ENCODE data around the gene MRPS27. TPM values are rescaled to one million over a fixed set of nuclear protein-coding genes. Genes with fewer than 3 reads are reported as not detected.

The MRPS27 gene
- total RNA-seq, 4 donors from 2014 or later: 20.8 to 39.6 (median 24.7) TPM

DNA sequence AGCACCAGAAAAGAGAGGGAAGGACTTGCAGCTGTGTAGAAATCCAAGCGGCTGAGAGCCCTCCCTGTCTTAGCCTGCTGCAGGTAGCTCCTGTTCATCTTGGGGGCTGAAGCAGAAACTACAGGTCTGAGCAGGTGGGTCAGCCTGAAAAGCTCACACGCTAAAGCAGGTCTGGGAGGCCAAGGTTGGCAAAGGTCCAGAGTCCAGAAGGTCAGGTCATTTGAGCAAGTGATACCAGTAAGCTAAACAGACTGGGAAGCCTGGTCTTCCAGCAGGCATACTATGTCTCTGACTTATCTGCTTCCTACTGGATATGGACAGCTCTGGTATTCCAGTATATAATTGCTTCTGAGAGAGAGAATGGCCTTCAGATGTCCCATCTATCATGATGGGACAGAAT is 26.4 kb upstream of the MRPS27 start:
- H3K4me3 ChIP-seq: no peak overlapping the region
- no peaks in the 10 kb centered on the region for H3K36me3 ChIP-seq
- TF ChIP-seq, protein P1, sequence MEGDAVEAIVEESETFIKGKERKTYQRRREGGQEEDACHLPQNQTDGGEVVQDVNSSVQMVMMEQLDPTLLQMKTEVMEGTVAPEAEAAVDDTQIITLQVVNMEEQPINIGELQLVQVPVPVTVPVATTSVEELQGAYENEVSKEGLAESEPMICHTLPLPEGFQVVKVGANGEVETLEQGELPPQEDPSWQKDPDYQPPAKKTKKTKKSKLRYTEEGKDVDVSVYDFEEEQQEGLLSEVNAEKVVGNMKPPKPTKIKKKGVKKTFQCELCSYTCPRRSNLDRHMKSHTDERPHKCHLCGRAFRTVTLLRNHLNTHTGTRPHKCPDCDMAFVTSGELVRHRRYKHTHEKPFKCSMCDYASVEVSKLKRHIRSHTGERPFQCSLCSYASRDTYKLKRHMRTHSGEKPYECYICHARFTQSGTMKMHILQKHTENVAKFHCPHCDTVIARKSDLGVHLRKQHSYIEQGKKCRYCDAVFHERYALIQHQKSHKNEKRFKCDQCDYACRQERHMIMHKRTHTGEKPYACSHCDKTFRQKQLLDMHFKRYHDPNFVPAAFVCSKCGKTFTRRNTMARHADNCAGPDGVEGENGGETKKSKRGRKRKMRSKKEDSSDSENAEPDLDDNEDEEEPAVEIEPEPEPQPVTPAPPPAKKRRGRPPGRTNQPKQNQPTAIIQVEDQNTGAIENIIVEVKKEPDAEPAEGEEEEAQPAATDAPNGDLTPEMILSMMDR (IDR thresholded peaks at IDR 0.05): no peak
- no peak for TF ChIP-seq POLR2A (IDR thresholded peaks at IDR 0.05)

DNA sequence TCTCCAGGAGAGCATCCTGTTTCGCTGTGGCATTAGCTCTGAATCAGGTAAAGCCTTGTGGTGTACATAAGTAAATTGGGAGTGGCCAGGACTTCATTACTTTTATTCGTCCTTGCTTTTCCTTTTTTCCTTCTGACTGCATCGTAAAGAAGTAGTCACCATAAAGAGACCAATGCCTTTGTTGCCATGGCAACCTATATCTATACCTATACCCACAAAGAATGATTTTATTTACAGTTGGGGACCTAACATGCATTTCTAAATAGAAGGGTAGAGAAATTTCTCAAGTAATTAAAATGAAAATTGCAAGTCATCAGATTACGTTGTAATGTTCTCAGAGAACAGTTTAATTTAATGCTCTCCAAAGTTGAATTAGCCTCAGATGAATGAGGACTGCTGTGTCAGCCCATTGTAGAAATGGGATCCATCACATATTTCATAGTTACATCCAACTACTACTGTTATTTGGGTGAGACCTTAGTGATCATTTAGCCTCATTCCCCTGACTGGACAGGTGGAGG is 18.7 kb upstream of the MRPS27 start:
- no peak for TF ChIP-seq POLR2A (IDR thresholded peaks at IDR 0.05)
- TF ChIP-seq, protein P1 (IDR thresholded peaks at IDR 0.05): no peak
- Histone ChIP-seq H3K27ac (no peak overlapping the region), H3K27me3 (no peaks in the 10 kb centered on the region), H3K4me3 (no peak overlapping the region), H3K9me3 (no peaks in the 10 kb centered on the region), H3K4me1 (no peaks in the 10 kb centered on the region), H3K36me3 (peaks cover 0 to 35% (median 0%) of the 10 kb centered on the region in 3 donors)
- no peak for DNase-seq

More for the DNA sequence above, 26.4 kb upstream of the MRPS27 start:
- Histone ChIP-seq H3K9me3 (no peaks in the 10 kb centered on the region), H3K27me3 (no peaks in the 10 kb centered on the region), H3K27ac (no peak overlapping the region), H3K4me1 (no peaks in the 10 kb centered on the region)
- no peak for DNase-seq

DNA sequence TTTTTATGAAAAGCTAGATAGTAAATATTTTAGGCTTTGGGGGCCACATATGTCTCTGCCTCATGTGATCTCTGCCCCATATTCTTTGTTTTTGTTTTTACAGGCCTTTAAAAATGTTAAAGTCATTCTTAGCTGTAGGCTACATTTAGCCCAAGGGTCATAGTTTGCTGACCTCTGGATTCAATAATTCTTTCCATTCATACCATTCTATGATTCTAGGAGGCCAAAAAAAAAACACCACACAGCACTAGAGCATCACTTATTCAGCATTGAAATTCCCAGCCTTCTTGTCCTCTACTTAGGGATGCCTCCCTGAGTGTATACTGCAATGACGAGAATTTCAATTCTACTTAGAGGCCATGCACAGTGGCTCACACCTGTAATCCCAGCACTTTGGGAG is 17.1 kb upstream of the MRPS27 start:
- Histone ChIP-seq H3K4me1 (no peaks in the 10 kb centered on the region), H3K9me3 (no peaks in the 10 kb centered on the region), H3K36me3 (peaks cover 0 to 39% (median 0%) of the 10 kb centered on the region in 3 donors), H3K27me3 (no peaks in the 10 kb centered on the region), H3K4me3 (no peak overlapping the region), H3K27ac (no peak overlapping the region)
- DNase-seq: no peak
- TF ChIP-seq POLR2A (IDR thresholded peaks at IDR 0.05): no peak
- TF ChIP-seq, protein P1 (IDR thresholded peaks at IDR 0.05): no peak

DNA sequence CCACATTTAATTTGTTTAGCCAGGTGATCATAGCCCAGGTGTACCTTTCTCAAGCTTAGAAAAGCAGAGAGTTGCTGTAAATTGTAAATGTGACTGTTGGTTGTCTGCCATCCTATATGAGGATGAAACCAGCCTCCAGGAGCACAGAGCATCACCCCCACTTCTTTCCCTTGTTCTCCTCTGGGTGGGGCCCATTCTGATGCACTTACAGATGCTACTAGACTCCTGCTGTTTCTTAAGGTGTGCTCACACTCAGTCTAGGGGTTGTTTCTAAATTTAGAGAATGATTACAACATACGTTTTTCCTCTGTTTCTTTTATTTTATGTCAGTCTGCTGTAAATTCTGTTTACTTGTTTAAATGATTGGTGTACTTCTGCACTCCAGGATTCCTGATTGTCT is 10.7 kb upstream of the MRPS27 start:
- Histone ChIP-seq H3K4me3 (no peak overlapping the region), H3K9me3 (no peaks in the 10 kb centered on the region), H3K27me3 (no peaks in the 10 kb centered on the region), H3K4me1 (no peaks in the 10 kb centered on the region), H3K27ac (no peak overlapping the region), H3K36me3 (peaks cover 0 to 30% (median 0%) of the 10 kb centered on the region in 3 donors)
- no peak for DNase-seq
- no peak for TF ChIP-seq POLR2A (IDR thresholded peaks at IDR 0.05)
- TF ChIP-seq, protein P1 (IDR thresholded peaks at IDR 0.05): no peak

DNA sequence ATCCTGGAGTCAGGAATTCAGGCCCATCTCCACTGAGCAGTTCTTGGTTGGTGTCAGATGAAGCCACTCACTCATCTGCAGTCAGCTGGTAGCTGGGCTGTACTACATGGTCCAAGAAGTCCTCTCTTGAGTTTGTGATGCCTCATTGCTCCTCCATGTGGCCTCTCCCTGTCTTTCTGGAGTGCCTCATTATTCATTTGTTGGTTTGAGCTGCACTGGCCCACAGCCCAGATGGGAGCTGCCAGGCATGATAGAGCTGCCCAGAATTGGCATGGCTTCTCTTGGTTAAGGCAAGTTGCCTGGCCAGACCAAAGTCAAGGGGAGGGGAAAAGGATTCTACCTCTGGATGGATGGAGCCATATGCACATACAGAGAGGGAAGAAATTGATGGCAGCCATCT is 8.1 kb upstream of the MRPS27 start:
- Histone ChIP-seq H3K4me1 (no peaks in the 10 kb centered on the region), H3K27ac (no peak overlapping the region), H3K27me3 (no peaks in the 10 kb centered on the region), H3K36me3 (peaks cover 0 to 31% (median 0%) of the 10 kb centered on the region in 3 donors), H3K4me3 (no peak overlapping the region), H3K9me3 (no peaks in the 10 kb centered on the region)
- DNase-seq: no peak
- TF ChIP-seq POLR2A (IDR thresholded peaks at IDR 0.05): no peak

DNA sequence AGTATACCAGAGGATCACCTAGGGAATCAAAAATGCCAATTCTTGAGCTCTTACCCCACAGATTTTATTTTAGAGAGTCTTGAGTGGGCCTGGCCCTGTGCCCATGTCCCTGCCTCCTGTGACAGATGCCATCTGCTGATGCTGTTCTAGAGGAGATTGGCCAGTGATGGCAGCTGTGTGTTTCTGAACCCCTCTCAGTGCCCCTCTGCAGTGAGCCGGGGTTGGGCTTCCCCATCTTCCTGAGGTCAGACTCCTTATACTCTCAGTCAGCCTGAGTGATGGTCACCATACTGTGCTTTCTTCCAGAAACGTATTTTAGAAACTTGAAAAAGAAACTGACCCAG is 6.2 kb upstream of the MRPS27 start:
- Histone ChIP-seq H3K27me3 (no peaks in the 10 kb centered on the region), H3K4me1 (peaks cover 0 to 1% (median 0%) of the 10 kb centered on the region in 4 donors), H3K4me3 (no peak overlapping the region), H3K27ac (peak overlapping the region in 1 of 4 donors; percentile 5), H3K36me3 (peaks cover 0 to 27% (median 0%) of the 10 kb centered on the region in 3 donors), H3K9me3 (no peaks in the 10 kb centered on the region)
- TF ChIP-seq, protein P1 (IDR thresholded peaks at IDR 0.05): no peak
- no peak for DNase-seq

Data from Peyer's patch (tissue), 4 donors.